H9 (cell line): ENCODE results near the gene FHOD3. TPM values are rescaled to one million over a fixed set of nuclear protein-coding genes. Genes with fewer than 3 reads are reported as not detected.

Experiments
- DNase-seq: peaks from one replicate; pipeline ENCODE4 v3.0.0-alpha.2; 2017
- H2AFZ ChIP-seq: one replicate; pipeline ENCODE4 v1.6.1; 2013; ENCODE audit warnings: mild to moderate bottlenecking, low read length, control low read depth, moderate library complexity
- H2AK5ac ChIP-seq: 2 replicates; pipeline ENCODE4 v1.6.1; 2013; ENCODE audit warnings: low read length, control low read depth, mixed read lengths; ENCODE audit not compliant: insufficient read length
- H2BK120ac ChIP-seq: one replicate; pipeline ENCODE4 v1.6.1; 2013; ENCODE audit warnings: low read depth, mild to moderate bottlenecking, low read length, control low read depth, inconsistent platforms; ENCODE audit not compliant: poor library complexity, severe bottlenecking
- H2BK12ac ChIP-seq: 2 replicates; pipeline ENCODE4 v1.6.1; 2013; ENCODE audit warnings: low read length, control low read depth, mixed read lengths, low read depth; ENCODE audit not compliant: insufficient read length
- H2BK15ac ChIP-seq: 2 replicates; pipeline ENCODE4 v1.6.1; 2013; ENCODE audit warnings: low read depth, low read length, control low read depth
- H2BK20ac ChIP-seq: one replicate; pipeline ENCODE4 v1.6.1; 2013; ENCODE audit warnings: low read depth, mild to moderate bottlenecking, low read length, control low read depth, inconsistent platforms; ENCODE audit not compliant: poor library complexity, severe bottlenecking
- H2BK5ac ChIP-seq: 2 replicates; pipeline ENCODE4 v1.6.1; 2013; ENCODE audit warnings: low read length, control low read depth, mixed read lengths; ENCODE audit not compliant: insufficient read length
- H3K14ac ChIP-seq: 2 replicates; pipeline ENCODE4 v1.6.1; 2013; ENCODE audit warnings: low read length, control low read depth; ENCODE audit not compliant: insufficient read depth
- H3K18ac ChIP-seq: 2 replicates; pipeline ENCODE4 v1.6.1; 2013; ENCODE audit warnings: low read depth, mild to moderate bottlenecking, mixed read lengths, low read length, control low read depth; ENCODE audit not compliant: insufficient read length
- H3K23ac ChIP-seq: 2 replicates; pipeline ENCODE4 v1.6.1; 2013; ENCODE audit warnings: low read length, control low read depth, mixed read lengths, low read depth; ENCODE audit not compliant: insufficient read length
- H3K23me2 ChIP-seq: 2 replicates; pipeline ENCODE4 v1.6.1; 2013; ENCODE audit warnings: low read depth, mild to moderate bottlenecking, mixed read lengths, low read length, control low read depth; ENCODE audit not compliant: insufficient read length, poor library complexity, severe bottlenecking
- H3K27ac ChIP-seq: 2 replicates; pipeline ENCODE4 v1.5.1; 2013; ENCODE audit warnings: low read length, control low read depth, mixed read lengths, low read depth; ENCODE audit not compliant: insufficient read length
- H3K27me3 ChIP-seq: 2 replicates; pipeline ENCODE4 v1.6.1; 2013; ENCODE audit warnings: low read length, control low read depth, inconsistent platforms; ENCODE audit not compliant: insufficient read depth
- H3K4ac ChIP-seq: 2 replicates; pipeline ENCODE4 v1.6.1; 2013; ENCODE audit warnings: low read depth, mild to moderate bottlenecking, control low read depth, inconsistent platforms, low read length, moderate library complexity
- H3K4me1 ChIP-seq: 2 replicates; pipeline ENCODE4 v1.6.1; 2013; ENCODE audit warnings: low read length, control low read depth, inconsistent platforms; ENCODE audit not compliant: insufficient read depth
- H3K4me2 ChIP-seq: 2 replicates; pipeline ENCODE4 v1.6.1; 2013; ENCODE audit warnings: low read length, control low read depth, mixed read lengths; ENCODE audit not compliant: insufficient read length, insufficient read depth
- H3K56ac ChIP-seq: 2 replicates; pipeline ENCODE4 v1.6.1; 2013; ENCODE audit warnings: low read depth, mild to moderate bottlenecking, mixed read lengths, low read length, control low read depth; ENCODE audit not compliant: insufficient read length
- H3K79me1 ChIP-seq: 2 replicates; pipeline ENCODE4 v1.6.1; 2013; ENCODE audit warnings: low read depth, mild to moderate bottlenecking, moderate library complexity, low read length, control low read depth, inconsistent platforms; ENCODE audit not compliant: insufficient read depth, poor library complexity, severe bottlenecking
- H3K79me2 ChIP-seq: 2 replicates; pipeline ENCODE4 v1.6.1; 2013; ENCODE audit warnings: low read length, control low read depth, inconsistent platforms; ENCODE audit not compliant: insufficient read depth
- H3K9ac ChIP-seq: 2 replicates; pipeline ENCODE4 v1.6.1; 2013; ENCODE audit warnings: low read length, control low read depth, mixed read lengths; ENCODE audit not compliant: insufficient read length; ENCODE audit errors: extremely low read depth
- H3K9me3 ChIP-seq: one replicate; pipeline ENCODE4 v1.6.1; 2013; ENCODE audit warnings: low read depth, low read length, inconsistent platforms; ENCODE audit not compliant: control insufficient read depth
- H3T11ph ChIP-seq: one replicate; pipeline ENCODE4 v1.6.1; 2013; ENCODE audit warnings: mild to moderate bottlenecking, low read length, control low read depth, inconsistent platforms
- H4K20me1 ChIP-seq: one replicate; pipeline ENCODE4 v1.6.1; 2013; ENCODE audit not compliant: control insufficient read depth, insufficient read length, insufficient read depth
- H4K5ac ChIP-seq: 2 replicates; pipeline ENCODE4 v1.6.1; 2013; ENCODE audit warnings: low read depth, mild to moderate bottlenecking, mixed read lengths, low read length, control low read depth; ENCODE audit not compliant: insufficient read length
- H4K8ac ChIP-seq: replicated peaks from 2 replicates; pipeline ENCODE4 v1.6.1; 2013; ENCODE audit warnings: low read length, control low read depth, mixed read lengths, low read depth; ENCODE audit not compliant: insufficient read length
- H4K91ac ChIP-seq: 2 replicates; pipeline ENCODE4 v1.6.1; 2013; ENCODE audit warnings: low read depth, mild to moderate bottlenecking, moderate library complexity, mixed read lengths, low read length, control low read depth; ENCODE audit not compliant: insufficient read length
- H3K27ac Mint-ChIP-seq, 3 experiments: 2 replicates in 2 of 3; 3 replicates in 1 of 3; pipeline ENCODE4 v1.8.0; 2020 to 2021; ENCODE audit warnings: mixed read lengths in 3 of 3, mild to moderate bottlenecking in 1 of 3, moderate library complexity in 1 of 3
- H3K27me3 Mint-ChIP-seq: 2 replicates; pipeline ENCODE4 v1.8.0; 2021; ENCODE audit warnings: low read depth, mild to moderate bottlenecking, moderate library complexity, mixed read lengths
- H3K36me3 Mint-ChIP-seq, 3 experiments: 2 replicates in 2 of 3; 3 replicates in 1 of 3; pipeline ENCODE4 v1.8.0; 2020 to 2021; ENCODE audit warnings: low read depth in 3 of 3, mixed read lengths in 3 of 3; ENCODE audit not compliant: insufficient read depth in 1 of 3
- H3K4me1 Mint-ChIP-seq, 2 experiments: 2 replicates each; pipeline ENCODE4 v1.8.0; 2020; ENCODE audit warnings: mixed read lengths in 2 of 2
- H3K4me3 Mint-ChIP-seq, 2 experiments: 2 replicates in 1 of 2; 3 replicates in 1 of 2; pipeline ENCODE4 v1.8.0; 2020 to 2021; ENCODE audit warnings: mild to moderate bottlenecking in 2 of 2, mixed read lengths in 2 of 2, moderate library complexity in 1 of 2
- H3K9me3 Mint-ChIP-seq, 2 experiments: 2 replicates in 1 of 2; 3 replicates in 1 of 2; pipeline ENCODE4 v1.8.0; 2020; ENCODE audit warnings: mild to moderate bottlenecking in 2 of 2, mixed read lengths in 2 of 2, moderate library complexity in 1 of 2
- WGBS: extraction: QIAGEN DNeasy Blood & Tissue Kit; methylation state at CpG from one replicate; pipeline ENCODE4 v1.1.7; 2013; ENCODE audit warnings: missing lambda C conversion rate, low lambda C conversion rate, mixed read lengths; ENCODE audit not compliant: insufficient read length; ENCODE audit errors: extremely low coverage; 5-methylcytosine and 5-hydroxymethylcytosine counted together
- total RNA-seq: library from RNA; stranded (reverse); gene quantifications from 2 replicates; pipeline ENCODE4 v1.2.1, GENCODE V29; 2021
- TF ChIP-seq, protein P1 (sequence below): fragments of 200-600 bp; sonication (generic); conservative IDR thresholded peaks from 3 replicates; pipeline ENCODE4 v1.8.0; 2021; ENCODE audit warnings: antibody characterized with exemption, mild to moderate bottlenecking

The FHOD3 gene
- total RNA-seq, 1 experiment from 2014 or later, result 8.0 TPM

GRCh38 chr18:36465970-36466369, 168.5 kb downstream of the FHOD3 start:
- H4K20me1 ChIP-seq, result no peaks in the 10 kb centered on the region
- no peak overlapping the region for H2AFZ ChIP-seq
- H3K4me1 Mint-ChIP-seq, result peaks cover 58 to 74% of the 10 kb centered on the region in 2 experiments
- no peak overlapping the region for H3K27ac ChIP-seq
- H4K5ac ChIP-seq, result no peak overlapping the region
- no peak overlapping the region for H4K8ac ChIP-seq
- H3K56ac ChIP-seq, result no peak overlapping the region
- no peaks in the 10 kb centered on the region for H3K79me2 ChIP-seq
- peaks cover 14% of the 10 kb centered on the region for H3K4me1 ChIP-seq
- H3K23me2 ChIP-seq, result no peaks in the 10 kb centered on the region
- H2BK15ac ChIP-seq, result no peak overlapping the region
- H3K9me3 Mint-ChIP-seq, result no peaks in the 10 kb centered on the region
- peak overlapping the region in 2 of 3 experiments; percentile 11 to 64; a peak in 3 of 7 replicates for H3K27ac Mint-ChIP-seq
- no peak overlapping the region for H2BK20ac ChIP-seq
- no peaks in the 10 kb centered on the region for H3K27me3 ChIP-seq
- H2AK5ac ChIP-seq, result no peak overlapping the region
- no peak overlapping the region for H3K23ac ChIP-seq
- H4K91ac ChIP-seq, result no peak overlapping the region
- no peak overlapping the region for H3T11ph ChIP-seq
- no peaks in the 10 kb centered on the region; the same call in 1 of the 2 replicates for H3K27me3 Mint-ChIP-seq
- H3K79me1 ChIP-seq, result no peaks in the 10 kb centered on the region
- H3K4ac ChIP-seq, result no peak overlapping the region
- no peak overlapping the region for H3K4me2 ChIP-seq
- H3K14ac ChIP-seq, result no peak overlapping the region
- DNase-seq, result no peak
- WGBS, result no CpG with 5 or more reads among the region's 3 CpGs
- no peak overlapping the region; a peak in 1 of 5 replicates for H3K4me3 Mint-ChIP-seq
- no peak overlapping the region for H2BK12ac ChIP-seq
- no peak overlapping the region for H2BK5ac ChIP-seq
- no peak overlapping the region for H3K18ac ChIP-seq
- TF ChIP-seq, protein P1, sequence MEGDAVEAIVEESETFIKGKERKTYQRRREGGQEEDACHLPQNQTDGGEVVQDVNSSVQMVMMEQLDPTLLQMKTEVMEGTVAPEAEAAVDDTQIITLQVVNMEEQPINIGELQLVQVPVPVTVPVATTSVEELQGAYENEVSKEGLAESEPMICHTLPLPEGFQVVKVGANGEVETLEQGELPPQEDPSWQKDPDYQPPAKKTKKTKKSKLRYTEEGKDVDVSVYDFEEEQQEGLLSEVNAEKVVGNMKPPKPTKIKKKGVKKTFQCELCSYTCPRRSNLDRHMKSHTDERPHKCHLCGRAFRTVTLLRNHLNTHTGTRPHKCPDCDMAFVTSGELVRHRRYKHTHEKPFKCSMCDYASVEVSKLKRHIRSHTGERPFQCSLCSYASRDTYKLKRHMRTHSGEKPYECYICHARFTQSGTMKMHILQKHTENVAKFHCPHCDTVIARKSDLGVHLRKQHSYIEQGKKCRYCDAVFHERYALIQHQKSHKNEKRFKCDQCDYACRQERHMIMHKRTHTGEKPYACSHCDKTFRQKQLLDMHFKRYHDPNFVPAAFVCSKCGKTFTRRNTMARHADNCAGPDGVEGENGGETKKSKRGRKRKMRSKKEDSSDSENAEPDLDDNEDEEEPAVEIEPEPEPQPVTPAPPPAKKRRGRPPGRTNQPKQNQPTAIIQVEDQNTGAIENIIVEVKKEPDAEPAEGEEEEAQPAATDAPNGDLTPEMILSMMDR, result no peak
- H3K9ac ChIP-seq, result no peak overlapping the region
- H2BK120ac ChIP-seq, result no peak overlapping the region
- no peaks in the 10 kb centered on the region for H3K9me3 ChIP-seq
- H3K36me3 Mint-ChIP-seq, result no peaks in the 10 kb centered on the region
